GM21737 (cell line): ENCODE results near the gene CYP26C1.

Experiments used
- ATAC-seq: cut with Tn5 transposase; IDR thresholded peaks from one replicate; pipeline ENCODE4 v1.9.1; 2021; ENCODE audit warnings: mild to moderate bottlenecking, moderate library complexity; ENCODE audit not compliant: unreplicated experiment

CYP26C1 gene

GRCh38 chr10:93059975-93060886, at the start of gene CYP26C1:
CYP26C1 (plus strand) TSS chr10:93060798; CDS start chr10:93061264, 466 bp downstream.
- no peak for ATAC-seq

- ATAC-seq = no peak
Observed at GRCh38 chr10:93015722-93016121, 44.9 kb upstream of the CYP26C1 start.

GRCh38 chr10:93023013-93023650, 37.5 kb upstream of the CYP26C1 start:
- ATAC-seq = no peak

- no peak for ATAC-seq
Observed at GRCh38 chr10:93026072-93026471, 34.5 kb upstream of the CYP26C1 start.

- ATAC-seq = no peak
Observed at GRCh38 chr10:93027508-93027907, 33.1 kb upstream of the CYP26C1 start.

GRCh38 chr10:93028883-93029282, 31.7 kb upstream of the CYP26C1 start:
- no peak for ATAC-seq

- no peak for ATAC-seq
Observed at GRCh38 chr10:93030409-93030808, 30.2 kb upstream of the CYP26C1 start.

- ATAC-seq = no peak
Observed at GRCh38 chr10:93032105-93032808, 28.3 kb upstream of the CYP26C1 start.

- ATAC-seq = no peak
Observed at GRCh38 chr10:93032809-93033137, 27.8 kb upstream of the CYP26C1 start.

GRCh38 chr10:93034426-93034825, 26.2 kb upstream of the CYP26C1 start:
- no peak for ATAC-seq

- no peak for ATAC-seq
Observed at GRCh38 chr10:93039110-93039509, 21.5 kb upstream of the CYP26C1 start.

- ATAC-seq = no peak
Observed at GRCh38 chr10:93039721-93040120, 20.9 kb upstream of the CYP26C1 start.

GRCh38 chr10:93054486-93054885, 6.1 kb upstream of the CYP26C1 start:
- ATAC-seq = no peak

GRCh38 chr10:93058139-93058538, 2.5 kb upstream of the CYP26C1 start:
- no peak for ATAC-seq

- ATAC-seq = no peak
Observed at GRCh38 chr10:93060887-93061593, 442 bp downstream of the CYP26C1 start.

- ATAC-seq = no peak
Observed at GRCh38 chr10:93061594-93062513, 1.3 kb downstream of the CYP26C1 start.

GRCh38 chr10:93062514-93063143, 2.0 kb downstream of the CYP26C1 start:
- no peak for ATAC-seq

GRCh38 chr10:93063144-93063976, 2.8 kb downstream of the CYP26C1 start:
- ATAC-seq = no peak
